ENCODE data around the gene FUT1. TPM values are rescaled to one million over a fixed set of nuclear protein-coding genes. Genes with fewer than 3 reads are reported as not detected.
A peak's percentile ranks its signal among the peaks of the same experiment; 100 is the strongest.

Gene FUT1
- total and polyA plus RNA-seq, 4 donors, result 0.48 to 6.8 (median 1.0) TPM

DNA sequence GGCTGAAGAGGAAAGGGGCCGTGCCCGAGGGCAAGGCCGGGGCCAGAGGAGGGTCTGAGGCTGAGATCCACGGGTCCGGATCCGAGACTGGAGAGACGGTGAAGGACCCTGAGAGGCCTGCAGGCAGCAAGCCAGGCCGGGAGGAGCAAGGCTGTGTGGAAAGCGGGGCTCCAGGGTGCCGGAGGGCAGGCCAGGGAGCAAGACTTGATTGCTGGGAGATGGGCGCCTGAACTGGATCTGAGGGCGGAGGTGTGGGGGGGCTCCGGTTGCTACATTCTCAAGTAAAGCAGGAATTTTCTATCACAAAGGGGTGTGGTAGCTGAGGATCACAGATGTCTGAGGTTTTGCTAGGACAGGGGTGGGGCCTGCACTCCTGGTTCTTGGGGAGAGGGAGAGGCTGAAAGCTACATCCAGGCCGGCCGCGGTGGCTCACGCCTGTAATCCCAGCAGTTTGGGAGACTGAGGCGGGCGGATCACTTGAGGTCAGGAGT, 36.7 kb downstream of the FUT1 start:
- Histone ChIP-seq H3K27me3 (ENCODE audit: control insufficient read depth in 4 of 4, insufficient read depth in 4 of 4, low read length in 3 of 4) (no peaks in the 10 kb centered on the region), H3K36me3 (ENCODE audit: control insufficient read depth in 4 of 4, insufficient read depth in 3 of 4, low read depth in 1 of 4, low read length in 3 of 4) (no peaks in the 10 kb centered on the region), H3K27ac (ENCODE audit: low read depth in 1 of 2, low read length in 2 of 2) (no peak overlapping the region), H3K9me3 (ENCODE audit: control insufficient read depth in 4 of 4, low read length in 3 of 4) (no peaks in the 10 kb centered on the region), H3K9ac (ENCODE audit: low read depth in 1 of 2, low read length in 2 of 2) (no peak overlapping the region), H3K4me3 (ENCODE audit: low read depth in 1 of 3, low read length in 3 of 3) (no peak overlapping the region), H3K4me1 (ENCODE audit: control insufficient read depth in 4 of 4, insufficient read depth in 4 of 4, low read length in 3 of 4) (peaks cover 0 to 30% (median 19%) of the 10 kb centered on the region in 4 donors)
- TF ChIP-seq YY1 (IDR thresholded peaks at IDR 0.05), result no peak
- WGBS, result 85% methylated on average over 19 of the region's 19 CpGs
- DNase-seq (ENCODE audit: low spot score), result no peak

DNA sequence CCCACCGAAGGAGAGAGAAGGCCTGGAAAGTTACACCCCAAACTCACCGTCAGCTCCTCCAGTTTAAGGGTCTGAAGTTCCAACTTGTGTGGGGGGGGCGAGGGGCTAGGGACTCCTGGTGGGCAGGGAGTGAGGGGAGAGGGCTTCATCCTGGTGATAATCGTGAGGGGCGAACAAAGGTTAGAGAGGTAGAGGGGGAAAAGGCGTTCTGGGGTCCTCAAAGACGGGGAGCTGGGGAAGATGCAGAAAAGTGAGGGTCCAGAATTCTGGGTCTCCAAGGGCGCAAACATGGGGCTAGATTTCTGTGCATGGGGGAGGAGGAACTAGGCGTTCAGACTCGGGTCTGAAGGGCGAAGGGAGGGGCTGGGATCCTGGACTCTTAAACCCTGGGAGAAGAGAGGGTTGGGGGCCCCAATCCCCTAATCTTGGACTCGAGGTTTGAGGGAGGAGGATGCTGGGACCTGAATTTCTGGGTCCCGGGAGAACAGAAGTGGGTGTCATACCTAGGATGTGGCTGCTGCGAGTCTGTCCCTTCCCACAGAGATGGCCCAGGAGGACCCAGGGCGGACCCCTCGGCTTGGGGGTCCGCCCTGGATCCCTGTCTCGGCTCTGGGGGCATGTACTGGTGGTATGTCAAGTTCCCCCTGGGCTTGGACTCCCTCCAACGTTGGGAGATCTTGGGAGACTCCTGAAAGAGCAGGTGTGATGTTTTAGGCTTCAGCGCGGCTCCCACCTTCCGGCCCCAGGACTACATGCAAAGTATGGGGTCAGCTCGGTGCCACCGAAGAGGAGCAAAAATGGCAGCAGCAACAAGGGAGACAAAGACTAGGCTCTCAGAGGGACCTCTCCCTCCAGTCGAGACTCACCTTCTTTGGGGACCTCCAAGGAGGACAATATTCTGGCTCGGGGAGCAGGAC, 37.4 kb downstream of the FUT1 start:
- DNase-seq (ENCODE audit: low spot score), result no peak
- Histone ChIP-seq H3K4me3 (ENCODE audit: low read depth in 1 of 3, low read length in 3 of 3) (peak overlapping the region; percentile 18 to 72 (median 48)), H3K36me3 (ENCODE audit: control insufficient read depth in 4 of 4, insufficient read depth in 3 of 4, low read depth in 1 of 4, low read length in 3 of 4) (no peaks in the 10 kb centered on the region), H3K27me3 (ENCODE audit: control insufficient read depth in 4 of 4, insufficient read depth in 4 of 4, low read length in 3 of 4) (no peaks in the 10 kb centered on the region), H3K4me1 (ENCODE audit: control insufficient read depth in 4 of 4, insufficient read depth in 4 of 4, low read length in 3 of 4) (peaks cover 0 to 29% (median 18%) of the 10 kb centered on the region in 4 donors), H3K9ac (ENCODE audit: low read depth in 1 of 2, low read length in 2 of 2) (peak overlapping the region; percentile 77 to 94), H3K27ac (ENCODE audit: low read depth in 1 of 2, low read length in 2 of 2) (peak overlapping the region; percentile 82 to 89), H3K9me3 (ENCODE audit: control insufficient read depth in 4 of 4, low read length in 3 of 4) (no peaks in the 10 kb centered on the region)
- 63% methylated on average over 26 of the region's 26 CpGs for whole genome bisulfite sequencing
- TF ChIP-seq, protein P1, sequence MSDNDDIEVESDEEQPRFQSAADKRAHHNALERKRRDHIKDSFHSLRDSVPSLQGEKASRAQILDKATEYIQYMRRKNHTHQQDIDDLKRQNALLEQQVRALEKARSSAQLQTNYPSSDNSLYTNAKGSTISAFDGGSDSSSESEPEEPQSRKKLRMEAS (IDR thresholded peaks at IDR 0.05), result no peak
- TF ChIP-seq SP1 (IDR thresholded peaks at IDR 0.05) (no peak), YY1 (IDR thresholded peaks at IDR 0.05) (no peak), RXRA (IDR thresholded peaks at IDR 0.05) (no peak), JUND (IDR thresholded peaks at IDR 0.05) (no peak)
- TF ChIP-seq, protein P2, sequence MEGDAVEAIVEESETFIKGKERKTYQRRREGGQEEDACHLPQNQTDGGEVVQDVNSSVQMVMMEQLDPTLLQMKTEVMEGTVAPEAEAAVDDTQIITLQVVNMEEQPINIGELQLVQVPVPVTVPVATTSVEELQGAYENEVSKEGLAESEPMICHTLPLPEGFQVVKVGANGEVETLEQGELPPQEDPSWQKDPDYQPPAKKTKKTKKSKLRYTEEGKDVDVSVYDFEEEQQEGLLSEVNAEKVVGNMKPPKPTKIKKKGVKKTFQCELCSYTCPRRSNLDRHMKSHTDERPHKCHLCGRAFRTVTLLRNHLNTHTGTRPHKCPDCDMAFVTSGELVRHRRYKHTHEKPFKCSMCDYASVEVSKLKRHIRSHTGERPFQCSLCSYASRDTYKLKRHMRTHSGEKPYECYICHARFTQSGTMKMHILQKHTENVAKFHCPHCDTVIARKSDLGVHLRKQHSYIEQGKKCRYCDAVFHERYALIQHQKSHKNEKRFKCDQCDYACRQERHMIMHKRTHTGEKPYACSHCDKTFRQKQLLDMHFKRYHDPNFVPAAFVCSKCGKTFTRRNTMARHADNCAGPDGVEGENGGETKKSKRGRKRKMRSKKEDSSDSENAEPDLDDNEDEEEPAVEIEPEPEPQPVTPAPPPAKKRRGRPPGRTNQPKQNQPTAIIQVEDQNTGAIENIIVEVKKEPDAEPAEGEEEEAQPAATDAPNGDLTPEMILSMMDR (IDR thresholded peaks at IDR 0.05; ENCODE audit: low read depth, low read length, missing input control), result no peak
- TF ChIP-seq, protein P3, sequence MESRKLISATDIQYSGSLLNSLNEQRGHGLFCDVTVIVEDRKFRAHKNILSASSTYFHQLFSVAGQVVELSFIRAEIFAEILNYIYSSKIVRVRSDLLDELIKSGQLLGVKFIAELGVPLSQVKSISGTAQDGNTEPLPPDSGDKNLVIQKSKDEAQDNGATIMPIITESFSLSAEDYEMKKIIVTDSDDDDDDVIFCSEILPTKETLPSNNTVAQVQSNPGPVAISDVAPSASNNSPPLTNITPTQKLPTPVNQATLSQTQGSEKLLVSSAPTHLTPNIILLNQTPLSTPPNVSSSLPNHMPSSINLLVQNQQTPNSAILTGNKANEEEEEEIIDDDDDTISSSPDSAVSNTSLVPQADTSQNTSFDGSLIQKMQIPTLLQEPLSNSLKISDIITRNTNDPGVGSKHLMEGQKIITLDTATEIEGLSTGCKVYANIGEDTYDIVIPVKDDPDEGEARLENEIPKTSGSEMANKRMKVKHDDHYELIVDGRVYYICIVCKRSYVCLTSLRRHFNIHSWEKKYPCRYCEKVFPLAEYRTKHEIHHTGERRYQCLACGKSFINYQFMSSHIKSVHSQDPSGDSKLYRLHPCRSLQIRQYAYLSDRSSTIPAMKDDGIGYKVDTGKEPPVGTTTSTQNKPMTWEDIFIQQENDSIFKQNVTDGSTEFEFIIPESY (IDR thresholded peaks at IDR 0.05), result no peak
- TF ChIP-seq, protein P4, sequence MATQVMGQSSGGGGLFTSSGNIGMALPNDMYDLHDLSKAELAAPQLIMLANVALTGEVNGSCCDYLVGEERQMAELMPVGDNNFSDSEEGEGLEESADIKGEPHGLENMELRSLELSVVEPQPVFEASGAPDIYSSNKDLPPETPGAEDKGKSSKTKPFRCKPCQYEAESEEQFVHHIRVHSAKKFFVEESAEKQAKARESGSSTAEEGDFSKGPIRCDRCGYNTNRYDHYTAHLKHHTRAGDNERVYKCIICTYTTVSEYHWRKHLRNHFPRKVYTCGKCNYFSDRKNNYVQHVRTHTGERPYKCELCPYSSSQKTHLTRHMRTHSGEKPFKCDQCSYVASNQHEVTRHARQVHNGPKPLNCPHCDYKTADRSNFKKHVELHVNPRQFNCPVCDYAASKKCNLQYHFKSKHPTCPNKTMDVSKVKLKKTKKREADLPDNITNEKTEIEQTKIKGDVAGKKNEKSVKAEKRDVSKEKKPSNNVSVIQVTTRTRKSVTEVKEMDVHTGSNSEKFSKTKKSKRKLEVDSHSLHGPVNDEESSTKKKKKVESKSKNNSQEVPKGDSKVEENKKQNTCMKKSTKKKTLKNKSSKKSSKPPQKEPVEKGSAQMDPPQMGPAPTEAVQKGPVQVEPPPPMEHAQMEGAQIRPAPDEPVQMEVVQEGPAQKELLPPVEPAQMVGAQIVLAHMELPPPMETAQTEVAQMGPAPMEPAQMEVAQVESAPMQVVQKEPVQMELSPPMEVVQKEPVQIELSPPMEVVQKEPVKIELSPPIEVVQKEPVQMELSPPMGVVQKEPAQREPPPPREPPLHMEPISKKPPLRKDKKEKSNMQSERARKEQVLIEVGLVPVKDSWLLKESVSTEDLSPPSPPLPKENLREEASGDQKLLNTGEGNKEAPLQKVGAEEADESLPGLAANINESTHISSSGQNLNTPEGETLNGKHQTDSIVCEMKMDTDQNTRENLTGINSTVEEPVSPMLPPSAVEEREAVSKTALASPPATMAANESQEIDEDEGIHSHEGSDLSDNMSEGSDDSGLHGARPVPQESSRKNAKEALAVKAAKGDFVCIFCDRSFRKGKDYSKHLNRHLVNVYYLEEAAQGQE (IDR thresholded peaks at IDR 0.05), result no peak

All from liver (tissue), 9 donors.